PFSK-1 (cell line): ENCODE measurements around the gene PCLAF.

Experiments
- FOXP2 ChIP-seq: optimal IDR thresholded peaks from 2 replicates; pipeline ENCODE3; 2011; ENCODE audit warnings: borderline replicate concordance, control low read depth, inconsistent platforms; ENCODE audit not compliant: insufficient read depth; ENCODE audit errors: extremely low read length, extremely low read depth
- POLR2AphosphoS5 ChIP-seq: IDR thresholded peaks from 2 replicates; pipeline ENCODE4 v1.6.1; 2012; ENCODE audit warnings: low read depth, mild to moderate bottlenecking, control low read depth, low read length, moderate library complexity
- SIN3A ChIP-seq: IDR thresholded peaks from 2 replicates; pipeline ENCODE4 v1.6.1; 2012; ENCODE audit warnings: mild to moderate bottlenecking, low read length, moderate library complexity, borderline replicate concordance; ENCODE audit not compliant: insufficient read depth
- TAF1 ChIP-seq: IDR thresholded peaks from 2 replicates; pipeline ENCODE4 v1.6.1; 2012; ENCODE audit warnings: low read length, control low read depth, borderline replicate concordance; ENCODE audit not compliant: insufficient read depth
- TF ChIP-seq, protein P1 (sequence below), 2 experiments: IDR thresholded peaks; 2 replicates each; pipeline versions ENCODE4 v1.6.1 to v1.8.0; 2011 to 2012; ENCODE audit warnings: low read depth in 2 of 2, low read length in 2 of 2, control low read depth in 1 of 2, inconsistent platforms in 1 of 2, mild to moderate bottlenecking in 1 of 2, moderate library complexity in 1 of 2; ENCODE audit not compliant: insufficient read depth in 1 of 2

The PCLAF gene

DNA sequence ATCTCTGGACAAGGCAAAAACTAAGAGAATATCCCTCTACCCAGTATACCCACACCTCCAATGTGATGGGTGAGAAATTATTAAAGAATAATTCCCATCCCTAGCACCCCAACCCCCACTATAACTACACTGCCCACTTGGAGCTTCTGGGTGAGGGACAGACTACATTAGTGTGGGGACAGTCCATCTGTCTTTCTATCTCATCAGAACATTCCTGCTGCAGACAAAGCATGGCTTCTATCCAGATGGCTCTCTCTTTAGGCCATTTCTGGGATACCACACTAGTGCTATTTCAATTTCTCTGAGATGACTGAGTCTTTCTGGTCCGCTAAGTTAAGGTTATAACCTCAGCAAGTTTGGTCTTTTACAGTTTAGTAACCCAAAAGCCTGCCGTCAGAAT, 31.9 kb downstream of the PCLAF start:
- no peak for TF ChIP-seq FOXP2

DNA sequence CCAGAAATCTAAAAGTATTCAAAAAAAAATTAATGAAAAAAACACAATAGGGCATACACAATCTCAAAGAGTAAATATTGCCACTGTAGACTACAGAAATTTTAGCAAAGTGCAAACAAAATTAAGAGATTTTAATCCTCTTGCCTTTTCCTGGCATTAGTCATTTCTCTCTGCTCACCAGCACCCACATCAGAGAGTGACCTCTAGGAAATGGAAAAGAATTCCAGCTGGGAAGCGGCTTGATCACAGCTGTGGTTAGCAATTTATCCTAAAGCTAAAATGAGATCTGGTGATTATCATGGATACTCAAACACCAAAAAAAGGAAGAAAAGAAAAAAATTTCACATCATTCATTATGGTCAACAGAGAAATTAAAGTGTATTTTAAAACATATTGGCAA, 32.8 kb downstream of the PCLAF start:
- TF ChIP-seq, protein P1, sequence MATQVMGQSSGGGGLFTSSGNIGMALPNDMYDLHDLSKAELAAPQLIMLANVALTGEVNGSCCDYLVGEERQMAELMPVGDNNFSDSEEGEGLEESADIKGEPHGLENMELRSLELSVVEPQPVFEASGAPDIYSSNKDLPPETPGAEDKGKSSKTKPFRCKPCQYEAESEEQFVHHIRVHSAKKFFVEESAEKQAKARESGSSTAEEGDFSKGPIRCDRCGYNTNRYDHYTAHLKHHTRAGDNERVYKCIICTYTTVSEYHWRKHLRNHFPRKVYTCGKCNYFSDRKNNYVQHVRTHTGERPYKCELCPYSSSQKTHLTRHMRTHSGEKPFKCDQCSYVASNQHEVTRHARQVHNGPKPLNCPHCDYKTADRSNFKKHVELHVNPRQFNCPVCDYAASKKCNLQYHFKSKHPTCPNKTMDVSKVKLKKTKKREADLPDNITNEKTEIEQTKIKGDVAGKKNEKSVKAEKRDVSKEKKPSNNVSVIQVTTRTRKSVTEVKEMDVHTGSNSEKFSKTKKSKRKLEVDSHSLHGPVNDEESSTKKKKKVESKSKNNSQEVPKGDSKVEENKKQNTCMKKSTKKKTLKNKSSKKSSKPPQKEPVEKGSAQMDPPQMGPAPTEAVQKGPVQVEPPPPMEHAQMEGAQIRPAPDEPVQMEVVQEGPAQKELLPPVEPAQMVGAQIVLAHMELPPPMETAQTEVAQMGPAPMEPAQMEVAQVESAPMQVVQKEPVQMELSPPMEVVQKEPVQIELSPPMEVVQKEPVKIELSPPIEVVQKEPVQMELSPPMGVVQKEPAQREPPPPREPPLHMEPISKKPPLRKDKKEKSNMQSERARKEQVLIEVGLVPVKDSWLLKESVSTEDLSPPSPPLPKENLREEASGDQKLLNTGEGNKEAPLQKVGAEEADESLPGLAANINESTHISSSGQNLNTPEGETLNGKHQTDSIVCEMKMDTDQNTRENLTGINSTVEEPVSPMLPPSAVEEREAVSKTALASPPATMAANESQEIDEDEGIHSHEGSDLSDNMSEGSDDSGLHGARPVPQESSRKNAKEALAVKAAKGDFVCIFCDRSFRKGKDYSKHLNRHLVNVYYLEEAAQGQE (IDR thresholded peaks at IDR 0.05; ENCODE audit: insufficient read depth in 1 of 2, low read depth in 2 of 2, low read length in 2 of 2), result no peak
- TF ChIP-seq SIN3A (no peak), FOXP2 (no peak), POLR2AphosphoS5 (no peak), TAF1 (no peak)

DNA sequence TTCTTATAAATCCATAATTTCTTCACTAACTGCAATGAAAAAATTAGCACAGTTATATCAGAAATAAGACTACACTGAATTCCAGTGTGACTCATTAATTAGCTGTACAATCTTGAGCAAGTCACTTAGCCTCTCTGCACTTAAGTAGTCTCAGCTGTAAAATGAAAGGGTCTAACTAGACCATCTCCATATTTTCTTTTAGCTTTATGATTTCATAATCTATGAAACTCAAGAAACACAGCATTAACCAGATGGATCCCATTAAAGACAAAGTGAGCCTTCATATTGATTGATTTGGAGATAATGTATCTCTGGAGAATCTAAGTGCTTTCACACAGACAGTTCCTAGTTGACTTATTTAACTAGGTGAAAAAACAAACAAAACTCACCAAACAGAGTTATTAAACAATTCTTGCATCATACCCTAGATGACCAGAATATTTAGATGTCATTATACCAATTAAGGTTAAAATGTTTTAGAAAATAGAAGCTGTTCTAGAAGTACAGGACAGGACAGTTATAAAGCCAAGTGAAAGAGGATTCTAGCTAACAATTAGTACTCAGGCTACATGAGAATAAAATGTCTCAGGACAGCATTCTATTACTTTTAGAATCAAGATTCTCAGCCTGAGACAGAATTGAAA, 36.5 kb downstream of the PCLAF start:
- TF ChIP-seq FOXP2 (no peak), SIN3A (no peak), POLR2AphosphoS5 (no peak), TAF1 (no peak)
- TF ChIP-seq, protein P1 (IDR thresholded peaks at IDR 0.05; ENCODE audit: insufficient read depth in 1 of 2, low read depth in 2 of 2, low read length in 2 of 2), result no peak

DNA sequence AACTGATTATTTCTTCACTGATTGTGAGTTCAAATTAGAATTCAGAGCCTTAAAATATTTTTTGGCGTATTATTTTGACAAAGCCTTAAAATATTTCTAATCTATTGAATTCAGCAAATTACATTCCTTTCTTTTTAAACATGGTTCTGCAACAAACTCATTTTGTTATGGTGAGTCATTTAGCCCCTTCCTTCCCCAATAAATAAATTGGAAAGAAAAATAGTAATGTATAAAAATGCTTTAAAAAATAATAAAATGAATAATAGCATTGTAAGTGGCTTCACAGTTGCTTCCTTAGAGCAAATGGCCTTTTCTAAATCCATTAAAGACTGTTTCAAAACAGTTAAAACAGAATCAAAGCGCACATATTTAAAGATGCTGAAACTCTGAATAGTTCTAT, 37.4 kb downstream of the PCLAF start:
- TF ChIP-seq TAF1 (no peak), FOXP2 (no peak), POLR2AphosphoS5 (no peak), SIN3A (no peak)
- TF ChIP-seq, protein P1 (IDR thresholded peaks at IDR 0.05; ENCODE audit: insufficient read depth in 1 of 2, low read depth in 2 of 2, low read length in 2 of 2), result no peak

DNA sequence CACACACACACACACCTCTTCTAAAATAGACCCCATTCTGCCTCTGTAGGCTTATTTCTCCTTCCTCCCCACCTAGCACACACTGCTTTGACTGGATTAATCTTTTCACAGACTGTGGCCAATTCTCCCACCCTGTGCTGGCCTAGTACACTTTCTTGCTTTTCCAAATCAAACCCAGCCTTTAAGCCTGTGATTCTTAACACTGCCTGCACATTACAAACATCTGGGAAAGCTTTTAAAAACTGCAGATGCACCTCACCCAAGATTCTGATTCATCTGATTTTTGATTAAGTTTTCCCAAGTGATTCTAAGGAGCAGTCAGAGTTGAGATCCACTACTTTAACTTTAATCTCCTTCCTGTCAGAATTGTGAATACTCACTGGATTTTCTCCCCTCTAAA, 38.0 kb downstream of the PCLAF start:
- TF ChIP-seq TAF1, result no peak
- TF ChIP-seq, protein P1 (IDR thresholded peaks at IDR 0.05; ENCODE audit: insufficient read depth in 1 of 2, low read depth in 2 of 2, low read length in 2 of 2), result no peak
